Thoracic aorta (tissue), 2 donors: ENCODE data around the gene PTGR3. TPM values are rescaled to one million over a fixed set of nuclear protein-coding genes. Genes with fewer than 3 reads are reported as not detected.

ENCODE experiments used
- ATAC-seq: fragments of 150-250 bp; one replicate; pipeline ENCODE4 v1.8.0; 2017; ENCODE audit warnings: low read depth; ENCODE audit not compliant: insufficient number of reproducible peaks, low FRiP score
- DNase-seq: peaks from one replicate; pipeline ENCODE4 v3.0.0-alpha.2; 2020; ENCODE audit warnings: low spot score
- H3K27ac ChIP-seq, 2 donors: fragments of 200-600 bp; sonication (generic); 1 replicate in 1 of 2; 2 replicates in 1 of 2; pipeline ENCODE4 v1.5.1; 2016; ENCODE audit warnings: mild to moderate bottlenecking in 2 of 2, moderate library complexity in 2 of 2
- H3K27me3 ChIP-seq: fragments of 200-600 bp; sonication (generic); replicated peaks from 2 replicates; pipeline ENCODE4 v1.6.0; 2016; ENCODE audit warnings: mild to moderate bottlenecking; ENCODE audit not compliant: insufficient read depth
- H3K36me3 ChIP-seq: fragments of 200-600 bp; sonication (generic); one replicate; pipeline ENCODE4 v1.5.1; 2016
- H3K4me1 ChIP-seq, 2 donors: fragments of 200-600 bp; sonication (generic); 1 replicate in 1 of 2; 2 replicates in 1 of 2; pipeline versions ENCODE4 v1.5.1 to v1.6.0; 2016; ENCODE audit warnings: low read depth in 2 of 2, mild to moderate bottlenecking in 1 of 2; ENCODE audit not compliant: control insufficient read depth in 1 of 2
- H3K4me3 ChIP-seq: fragments of 200-600 bp; sonication (generic); 2 replicates; pipeline ENCODE4 v1.5.1; 2016; ENCODE audit warnings: mild to moderate bottlenecking
- H3K9me3 ChIP-seq: fragments of 200-600 bp; sonication (generic); 2 replicates; pipeline ENCODE4 v1.5.1; 2016
- CTCF ChIP-seq: fragments of 200-600 bp; sonication (generic); IDR thresholded peaks from one replicate; pipeline ENCODE4 v1.5.1; 2019; ENCODE audit warnings: antibody characterized with exemption
- total RNA-seq, 2 donors: library from RNA; depleted of rRNA; stranded (reverse); fragments of >200 nt; gene quantifications; one replicate each; pipeline versions ENCODE4 v1.1.0 to v1.2.3, GENCODE V29; 2016

The PTGR3 gene
- total RNA-seq, 2 donors from 2014 or later, result 11.2 to 21.7 TPM

GRCh38 chr18:75183524-75183923 lies 25.4 kb downstream of the PTGR3 start:
- Histone ChIP-seq H3K27me3 (no peaks in the 10 kb centered on the region), H3K4me1 (no peaks in the 10 kb centered on the region), H3K9me3 (no peaks in the 10 kb centered on the region), H3K36me3 (no peaks in the 10 kb centered on the region), H3K4me3 (no peak overlapping the region), H3K27ac (no peak overlapping the region)
- DNase-seq (no peak), ATAC-seq (no peak)
- TF ChIP-seq CTCF, result no peak

- H3K27me3 ChIP-seq, result no peaks in the 10 kb centered on the region
- H3K36me3 ChIP-seq, result no peaks in the 10 kb centered on the region
- no peak for TF ChIP-seq CTCF
- ATAC-seq, result no peak
- H3K27ac ChIP-seq, result no peak overlapping the region
- H3K4me1 ChIP-seq, result no peaks in the 10 kb centered on the region
- no peak for DNase-seq
- no peaks in the 10 kb centered on the region for H3K9me3 ChIP-seq
- no peak overlapping the region for H3K4me3 ChIP-seq
These were observed 28.9 kb downstream of the PTGR3 start for GRCh38 chr18:75179819-75180600.

- ATAC-seq, result no peak
- Histone ChIP-seq H3K27ac (no peak overlapping the region), H3K27me3 (no peaks in the 10 kb centered on the region), H3K4me1 (no peaks in the 10 kb centered on the region), H3K4me3 (no peak overlapping the region), H3K9me3 (no peaks in the 10 kb centered on the region), H3K36me3 (no peaks in the 10 kb centered on the region)
- no peak for DNase-seq
- no peak for TF ChIP-seq CTCF
These were observed 30.6 kb downstream of the PTGR3 start for GRCh38 chr18:75178376-75178775.

- no peaks in the 10 kb centered on the region for H3K36me3 ChIP-seq
- no peak for DNase-seq
- no peak overlapping the region for H3K27ac ChIP-seq
These were observed 32.1 kb downstream of the PTGR3 start for GRCh38 chr18:75176849-75177248.

GRCh38 chr18:75173738-75174137 lies 35.2 kb downstream of the PTGR3 start:
- no peak for DNase-seq

More at GRCh38 chr18:75176849-75177248, 32.1 kb downstream of the PTGR3 start:
- Histone ChIP-seq H3K27me3 (no peaks in the 10 kb centered on the region), H3K9me3 (no peaks in the 10 kb centered on the region), H3K4me3 (no peak overlapping the region), H3K4me1 (no peaks in the 10 kb centered on the region)
- ATAC-seq, result no peak
- no peak for TF ChIP-seq CTCF

More at GRCh38 chr18:75173738-75174137, 35.2 kb downstream of the PTGR3 start:
- Histone ChIP-seq H3K9me3 (no peaks in the 10 kb centered on the region), H3K27me3 (no peaks in the 10 kb centered on the region), H3K4me1 (no peaks in the 10 kb centered on the region), H3K4me3 (no peak overlapping the region), H3K27ac (no peak overlapping the region), H3K36me3 (no peaks in the 10 kb centered on the region)
- no peak for TF ChIP-seq CTCF
- no peak for ATAC-seq
